GM18951 (cell line): ENCODE measurements around the gene GIT2.
A peak's percentile ranks its signal among the peaks of the same experiment; 100 is the strongest.
"Not testable (repeated sequence)": the region's sequence is repeated elsewhere in the genome, so short reads cannot be mapped to it uniquely, and the experiment has no call there.

Source experiments
- POLR2A ChIP-seq: IDR thresholded peaks from 4 replicates; pipeline ENCODE4 v1.6.1; 2011; ENCODE audit warnings: mild to moderate bottlenecking; ENCODE audit not compliant: insufficient read length, insufficient read depth; ENCODE audit errors: extremely low read depth
- in situ Hi-C: fragments of 300-500 bp; cut with MboI; formaldehyde crosslinking; loops from one replicate; pipeline ENCODE4 v1.12.0; 2022; ENCODE audit warnings: low sequenced_read_pairs, mixed read lengths, inconsistent platforms; ENCODE audit not compliant: unreplicated experiment

The GIT2 gene

DNA sequence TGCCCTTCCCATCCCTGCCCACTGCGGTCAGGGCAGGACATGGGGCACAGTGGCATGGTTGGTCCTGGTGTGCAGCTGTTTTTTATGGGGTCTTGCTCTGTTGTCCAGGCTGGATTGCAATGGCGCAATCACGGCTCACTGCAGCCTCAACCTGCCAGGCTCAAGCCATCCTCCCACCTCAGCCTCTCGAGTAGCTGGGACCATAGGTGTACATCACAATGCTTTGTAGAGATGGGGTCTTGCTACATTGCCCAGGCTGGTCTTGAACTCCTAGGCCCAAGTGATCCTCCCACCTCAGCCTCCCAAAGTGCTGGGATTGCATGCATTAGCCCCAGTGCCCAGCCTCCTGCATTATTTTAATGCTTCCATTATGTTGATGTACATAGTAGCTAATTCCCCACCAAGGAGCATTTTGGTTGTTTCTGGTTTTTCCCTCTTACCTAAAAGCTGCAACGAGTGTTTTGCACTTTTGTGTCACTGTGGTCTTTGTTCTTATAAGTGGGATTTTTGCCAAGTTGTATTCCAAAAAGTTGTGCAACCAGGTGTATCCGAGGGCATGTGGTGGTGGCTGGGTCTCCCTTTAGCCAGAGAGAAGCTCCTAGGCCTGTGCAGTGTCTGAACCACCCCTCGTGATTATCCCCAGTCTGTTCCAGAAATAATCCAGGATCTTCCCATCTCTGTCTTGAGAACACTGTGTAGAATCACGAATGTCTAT lies 85.8 kb downstream of the GIT2 start:
- TF ChIP-seq POLR2A = no peak
- in situ Hi-C loops = no loop called here

DNA sequence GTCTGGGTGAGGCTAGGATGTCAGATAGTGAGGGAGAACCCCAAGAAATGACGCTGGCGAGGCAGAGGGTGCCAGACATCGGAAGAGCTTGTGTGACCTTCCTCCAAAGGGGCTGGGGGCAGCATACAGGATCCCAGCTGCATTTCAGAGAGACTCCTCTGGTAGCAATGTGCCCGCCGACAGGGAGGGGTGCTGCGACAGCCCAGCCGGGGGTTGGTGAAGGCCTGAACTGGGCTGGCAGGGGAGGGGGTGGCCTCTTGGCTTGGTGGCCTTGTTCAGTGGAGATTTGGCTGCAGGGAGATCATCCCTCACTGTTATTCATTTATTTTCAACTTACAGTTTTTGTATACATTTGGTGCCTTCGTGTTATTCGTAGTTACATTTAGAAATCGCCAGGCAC lies 90.9 kb downstream of the GIT2 start:
- in situ Hi-C loops = no loop called here
- TF ChIP-seq POLR2A = no peak

GRCh38 chr12:109902891-109903418 lies 93.2 kb downstream of the GIT2 start:
- TF ChIP-seq POLR2A = no peak
- in situ Hi-C loops = no loop called here

DNA sequence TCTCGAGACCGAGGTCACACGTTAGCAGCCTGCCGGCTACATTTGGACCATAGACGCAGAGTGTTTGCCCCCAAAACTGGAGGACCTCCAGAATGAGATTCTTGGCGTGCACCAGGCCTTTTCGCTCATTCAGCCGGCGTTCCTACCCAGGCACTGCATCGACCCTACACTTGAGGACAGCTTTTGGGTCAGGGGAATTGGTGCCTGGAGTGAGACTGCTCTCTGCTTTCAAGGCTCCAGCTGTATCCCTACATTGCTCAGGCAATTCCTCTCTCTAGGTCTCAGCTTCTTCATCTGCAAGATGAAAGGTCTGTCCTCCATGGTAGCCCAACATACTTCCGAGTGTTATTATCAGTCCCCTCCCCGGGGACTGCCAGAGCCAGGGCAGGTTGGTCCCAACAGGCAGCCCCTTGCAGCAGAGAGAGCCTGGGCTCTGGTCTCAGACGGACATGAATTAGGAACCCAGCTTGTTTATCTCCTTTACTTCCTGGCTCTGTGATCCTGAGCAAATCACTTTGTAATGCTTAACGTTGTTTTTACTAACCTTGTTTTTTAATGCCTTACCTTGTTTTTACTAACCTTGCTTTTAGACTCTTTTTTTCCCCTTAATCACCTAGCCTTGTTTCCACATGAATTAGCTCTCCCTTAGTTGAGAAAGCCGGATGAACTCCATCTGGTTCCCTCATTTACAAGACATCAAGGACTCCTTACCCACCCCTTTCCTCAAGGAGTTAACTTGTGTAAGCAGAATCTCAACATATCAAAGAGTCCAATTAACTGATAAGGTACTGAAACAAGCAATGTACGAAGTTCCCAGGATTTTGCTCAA lies 95.2 kb downstream of the GIT2 start:
- no peak for TF ChIP-seq POLR2A
- in situ Hi-C loops = no loop called here

- in situ Hi-C loops = no loop called here
- peak; percentile 72 for TF ChIP-seq POLR2A
Observed at GRCh38 chr12:109899783-109900751, 96.1 kb downstream of the GIT2 start, which contains the start of gene TCHP. Gene TCHP (plus strand): TSS chr12:109900274. CDS start chr12:109903027, 2,753 bp downstream.

- in situ Hi-C loops = not testable (repeated sequence)
Observed at GRCh38 chr12:109899345-109899744, 96.8 kb downstream of the GIT2 start.

- no peak for TF ChIP-seq POLR2A
- in situ Hi-C loops = no loop called here
Observed at GRCh38 chr12:109897029-109897428, 99.1 kb downstream of the GIT2 start.

DNA sequence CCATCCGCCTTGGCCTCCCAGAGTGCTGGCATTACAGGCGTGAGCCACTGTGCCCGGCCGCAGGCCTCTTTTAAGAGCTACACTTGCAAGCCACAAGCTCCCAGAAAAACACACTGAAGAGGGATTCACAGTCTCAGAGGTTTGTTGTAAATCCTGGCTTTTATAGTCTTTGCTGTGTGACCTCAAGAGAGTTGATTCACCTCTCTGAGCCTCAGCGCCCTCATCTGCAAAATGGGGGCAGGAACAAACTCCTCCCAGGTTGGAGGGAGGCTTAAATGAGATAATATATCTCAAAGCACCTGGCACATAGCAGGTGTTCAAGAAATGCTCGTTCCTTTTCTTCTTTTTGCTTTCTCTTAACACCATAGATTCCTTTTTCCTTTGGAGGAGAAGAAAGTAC lies 100.0 kb downstream of the GIT2 start:
- TF ChIP-seq POLR2A = no peak
- in situ Hi-C loops = no loop called here

- in situ Hi-C loops = no loop called here
- no peak for TF ChIP-seq POLR2A
Observed at GRCh38 chr12:109894939-109895338, 101.2 kb downstream of the GIT2 start.

DNA sequence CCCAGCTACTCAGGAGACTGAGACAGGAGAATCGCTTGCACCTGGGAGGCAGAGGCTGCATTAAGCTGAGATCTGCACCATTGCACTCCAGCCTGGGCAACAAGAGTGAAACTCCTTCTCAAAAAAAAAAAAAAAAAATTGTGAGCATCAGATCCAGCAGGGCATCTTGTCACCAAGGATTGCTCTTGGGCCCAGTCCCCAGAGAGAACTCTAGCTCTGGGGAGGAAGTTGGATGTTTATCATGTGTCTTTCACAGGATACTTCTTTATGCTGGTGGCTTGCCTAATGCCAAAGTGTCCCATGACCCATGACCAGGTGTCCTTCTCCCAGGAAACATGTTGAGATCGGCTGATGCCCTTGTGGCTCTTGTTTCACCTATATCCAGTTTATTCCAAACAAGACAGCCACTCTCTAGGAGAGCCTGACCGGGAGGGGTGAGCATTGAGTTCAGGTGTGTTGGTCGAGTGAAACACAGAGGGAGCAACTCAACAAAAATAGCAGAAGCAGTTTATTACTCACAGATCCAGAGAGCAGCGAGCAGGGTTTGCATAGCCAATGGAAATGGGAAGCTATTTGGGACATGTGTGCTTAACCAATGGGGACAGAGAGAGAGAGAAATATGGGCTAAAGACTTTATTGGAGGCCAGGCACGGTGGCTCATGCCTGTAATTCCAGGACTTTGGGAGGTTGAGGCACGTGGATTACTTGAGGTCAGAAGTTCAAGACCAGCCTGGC lies 102.7 kb downstream of the GIT2 start:
- no peak for TF ChIP-seq POLR2A
- in situ Hi-C loops = no loop called here

DNA sequence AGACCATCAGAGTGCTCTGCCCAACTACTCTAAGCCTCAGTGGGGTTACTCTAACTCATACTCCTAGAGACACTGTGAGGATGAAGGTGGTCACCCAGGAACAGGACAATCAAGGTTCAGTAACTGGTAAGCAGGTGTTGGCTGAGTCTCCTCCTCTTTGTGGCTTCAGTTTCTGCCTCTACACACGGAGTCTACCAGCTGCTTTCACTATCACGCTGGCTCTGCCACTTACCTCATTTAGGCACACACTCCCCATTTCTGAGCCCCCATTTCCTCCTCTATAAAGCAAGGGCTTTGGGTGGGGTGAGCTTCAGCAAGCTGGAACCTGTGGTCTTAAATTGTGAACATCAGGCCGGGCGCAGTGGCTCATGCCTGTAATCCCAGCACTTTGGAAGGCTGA lies 103.4 kb downstream of the GIT2 start:
- in situ Hi-C loops = no loop called here
- no peak for TF ChIP-seq POLR2A

GRCh38 chr12:109892165-109892715 lies 103.9 kb downstream of the GIT2 start:
- no peak for TF ChIP-seq POLR2A
- in situ Hi-C loops = no loop called here

DNA sequence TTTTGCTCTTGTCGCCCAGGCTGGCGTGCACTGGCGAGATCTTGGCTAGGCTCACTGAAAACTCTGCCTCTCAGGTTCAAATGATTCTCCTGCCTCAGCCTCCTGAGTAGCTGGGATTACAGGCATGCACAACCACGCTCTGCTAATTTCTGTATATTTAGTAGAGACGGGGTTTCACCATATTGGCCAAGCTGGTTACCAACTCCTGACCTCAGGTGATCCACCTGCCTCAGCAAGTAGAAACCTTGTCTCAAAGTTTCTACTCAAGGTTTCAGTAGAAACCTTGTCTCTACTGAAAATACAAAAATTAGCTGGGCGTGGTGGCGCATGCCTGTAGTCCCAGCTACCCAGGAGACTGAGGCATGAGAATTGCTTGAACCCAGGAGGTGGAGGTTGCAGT lies 104.4 kb downstream of the GIT2 start:
- in situ Hi-C loops = not testable (repeated sequence)
